Testis (tissue), 2 donors: ENCODE measurements around the gene PFN2.

Source experiments
- POLR2A ChIP-seq: fragments of 450-650 bp; IDR thresholded peaks from one replicate; pipeline ENCODE4 v1.6.1; 2017; ENCODE audit warnings: antibody characterized with exemption, mild to moderate bottlenecking, moderate library complexity
- TF ChIP-seq, protein P1 (sequence below), 3 experiments: fragments of 450-650 bp in 2 of 3; fragments of 200-600 bp in 1 of 3; sonication (generic) in 1 of 3; IDR thresholded peaks; one replicate each; pipeline ENCODE4 v1.5.1; 2016 to 2019; ENCODE audit warnings: antibody characterized with exemption in 3 of 3, mild to moderate bottlenecking in 2 of 3, moderate library complexity in 1 of 3

GRCh38 chr3:149933858-149934257 is 36.8 kb downstream of the PFN2 start:
- no peak for TF ChIP-seq POLR2A
- TF ChIP-seq, protein P1, sequence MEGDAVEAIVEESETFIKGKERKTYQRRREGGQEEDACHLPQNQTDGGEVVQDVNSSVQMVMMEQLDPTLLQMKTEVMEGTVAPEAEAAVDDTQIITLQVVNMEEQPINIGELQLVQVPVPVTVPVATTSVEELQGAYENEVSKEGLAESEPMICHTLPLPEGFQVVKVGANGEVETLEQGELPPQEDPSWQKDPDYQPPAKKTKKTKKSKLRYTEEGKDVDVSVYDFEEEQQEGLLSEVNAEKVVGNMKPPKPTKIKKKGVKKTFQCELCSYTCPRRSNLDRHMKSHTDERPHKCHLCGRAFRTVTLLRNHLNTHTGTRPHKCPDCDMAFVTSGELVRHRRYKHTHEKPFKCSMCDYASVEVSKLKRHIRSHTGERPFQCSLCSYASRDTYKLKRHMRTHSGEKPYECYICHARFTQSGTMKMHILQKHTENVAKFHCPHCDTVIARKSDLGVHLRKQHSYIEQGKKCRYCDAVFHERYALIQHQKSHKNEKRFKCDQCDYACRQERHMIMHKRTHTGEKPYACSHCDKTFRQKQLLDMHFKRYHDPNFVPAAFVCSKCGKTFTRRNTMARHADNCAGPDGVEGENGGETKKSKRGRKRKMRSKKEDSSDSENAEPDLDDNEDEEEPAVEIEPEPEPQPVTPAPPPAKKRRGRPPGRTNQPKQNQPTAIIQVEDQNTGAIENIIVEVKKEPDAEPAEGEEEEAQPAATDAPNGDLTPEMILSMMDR (IDR thresholded peaks at IDR 0.05) = no peak
